Gastrocnemius medialis (tissue), 4 donors: ENCODE data around the gene UGT1A10.

ENCODE experiments used
- POLR2A ChIP-seq, 2 donors: fragments of 450-650 bp; IDR thresholded peaks; one replicate each; pipeline ENCODE4 v1.6.1; 2017; ENCODE audit warnings: antibody characterized with exemption in 2 of 2, mild to moderate bottlenecking in 2 of 2, moderate library complexity in 2 of 2
- TF ChIP-seq, protein P1 (sequence below), 5 experiments: fragments of 450-650 bp in 3 of 5; fragments of 200-600 bp in 2 of 5; sonication (generic) in 2 of 5; IDR thresholded peaks in 4 of 5; conservative IDR thresholded peaks in 1 of 5; 1 replicate in 4 of 5; 2 replicates in 1 of 5; pipeline ENCODE4 v1.5.1; 2016 to 2019; ENCODE audit warnings: antibody characterized with exemption in 5 of 5, mild to moderate bottlenecking in 3 of 5, moderate library complexity in 3 of 5

GRCh38 chr2:233819884-233820773, 183.9 kb downstream of the UGT1A10 start:
- TF ChIP-seq, protein P1, sequence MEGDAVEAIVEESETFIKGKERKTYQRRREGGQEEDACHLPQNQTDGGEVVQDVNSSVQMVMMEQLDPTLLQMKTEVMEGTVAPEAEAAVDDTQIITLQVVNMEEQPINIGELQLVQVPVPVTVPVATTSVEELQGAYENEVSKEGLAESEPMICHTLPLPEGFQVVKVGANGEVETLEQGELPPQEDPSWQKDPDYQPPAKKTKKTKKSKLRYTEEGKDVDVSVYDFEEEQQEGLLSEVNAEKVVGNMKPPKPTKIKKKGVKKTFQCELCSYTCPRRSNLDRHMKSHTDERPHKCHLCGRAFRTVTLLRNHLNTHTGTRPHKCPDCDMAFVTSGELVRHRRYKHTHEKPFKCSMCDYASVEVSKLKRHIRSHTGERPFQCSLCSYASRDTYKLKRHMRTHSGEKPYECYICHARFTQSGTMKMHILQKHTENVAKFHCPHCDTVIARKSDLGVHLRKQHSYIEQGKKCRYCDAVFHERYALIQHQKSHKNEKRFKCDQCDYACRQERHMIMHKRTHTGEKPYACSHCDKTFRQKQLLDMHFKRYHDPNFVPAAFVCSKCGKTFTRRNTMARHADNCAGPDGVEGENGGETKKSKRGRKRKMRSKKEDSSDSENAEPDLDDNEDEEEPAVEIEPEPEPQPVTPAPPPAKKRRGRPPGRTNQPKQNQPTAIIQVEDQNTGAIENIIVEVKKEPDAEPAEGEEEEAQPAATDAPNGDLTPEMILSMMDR (IDR thresholded peaks at IDR 0.05 in 4 of 5, conservative IDR thresholded peaks at IDR 0.05 in 1 of 5): no peak
- TF ChIP-seq POLR2A (IDR thresholded peaks at IDR 0.05): no peak
